Ectodermal cell (in vitro differentiated cells): ENCODE measurements around the gene MGAT5.

ENCODE experiments used
- H3K27ac ChIP-seq: 2 replicates; pipeline ENCODE4 v1.7.0; 2013; ENCODE audit warnings: mild to moderate bottlenecking, low read depth, low read length; ENCODE audit not compliant: insufficient read depth, poor library complexity, severe bottlenecking
- H3K27me3 ChIP-seq: 2 replicates; pipeline ENCODE4 v1.7.0; 2013; ENCODE audit warnings: mild to moderate bottlenecking, low read length; ENCODE audit not compliant: insufficient read depth, control insufficient read depth, poor library complexity, severe bottlenecking
- H3K36me3 ChIP-seq: one replicate; pipeline ENCODE4 v1.7.0; 2013; ENCODE audit warnings: low read length; ENCODE audit not compliant: control insufficient read depth, insufficient read depth
- H3K4me1 ChIP-seq: one replicate; pipeline ENCODE4 v1.7.0; 2013; ENCODE audit warnings: low read length; ENCODE audit not compliant: control insufficient read depth, insufficient read depth
- H3K4me3 ChIP-seq: 2 replicates; pipeline ENCODE4 v1.7.0; 2013; ENCODE audit warnings: low read depth, low read length, control low read depth; ENCODE audit not compliant: insufficient read depth
- H3K9me3 ChIP-seq: 2 replicates; pipeline ENCODE4 v1.7.0; 2013; ENCODE audit warnings: mild to moderate bottlenecking, low read length, moderate library complexity; ENCODE audit not compliant: control insufficient read depth
- WGBS, 2 experiments: methylation state at CpG; one replicate each; pipeline ENCODE4 v1.1.7; 2013; ENCODE audit warnings: missing lambda C conversion rate in 2 of 2; 5-methylcytosine and 5-hydroxymethylcytosine counted together

The MGAT5 gene

DNA sequence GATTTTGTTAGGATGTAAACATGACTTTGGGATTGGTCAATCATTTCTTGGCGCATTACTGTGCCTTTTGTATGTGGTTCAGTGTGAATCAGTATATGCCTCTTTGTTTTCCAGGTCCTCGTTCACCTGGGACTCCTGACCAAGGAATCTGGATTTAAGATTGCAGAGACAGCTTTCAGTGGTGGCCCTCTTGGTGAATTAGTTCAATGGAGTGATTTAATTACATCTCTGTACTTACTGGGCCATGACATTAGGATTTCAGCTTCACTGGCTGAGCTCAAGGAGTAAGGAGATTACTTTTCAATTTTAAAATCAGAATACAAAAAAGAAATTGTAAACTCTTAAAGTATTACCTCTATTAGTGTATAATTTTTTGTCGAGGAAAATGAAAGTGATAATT, 87.6 kb downstream of the MGAT5 start:
- H3K27me3 ChIP-seq = no peaks in the 10 kb centered on the region
- H3K9me3 ChIP-seq = no peaks in the 10 kb centered on the region
- 92 to 95% methylated on average over 2 to 3 of the region's 3 CpGs for WGBS, 2 experiments

DNA sequence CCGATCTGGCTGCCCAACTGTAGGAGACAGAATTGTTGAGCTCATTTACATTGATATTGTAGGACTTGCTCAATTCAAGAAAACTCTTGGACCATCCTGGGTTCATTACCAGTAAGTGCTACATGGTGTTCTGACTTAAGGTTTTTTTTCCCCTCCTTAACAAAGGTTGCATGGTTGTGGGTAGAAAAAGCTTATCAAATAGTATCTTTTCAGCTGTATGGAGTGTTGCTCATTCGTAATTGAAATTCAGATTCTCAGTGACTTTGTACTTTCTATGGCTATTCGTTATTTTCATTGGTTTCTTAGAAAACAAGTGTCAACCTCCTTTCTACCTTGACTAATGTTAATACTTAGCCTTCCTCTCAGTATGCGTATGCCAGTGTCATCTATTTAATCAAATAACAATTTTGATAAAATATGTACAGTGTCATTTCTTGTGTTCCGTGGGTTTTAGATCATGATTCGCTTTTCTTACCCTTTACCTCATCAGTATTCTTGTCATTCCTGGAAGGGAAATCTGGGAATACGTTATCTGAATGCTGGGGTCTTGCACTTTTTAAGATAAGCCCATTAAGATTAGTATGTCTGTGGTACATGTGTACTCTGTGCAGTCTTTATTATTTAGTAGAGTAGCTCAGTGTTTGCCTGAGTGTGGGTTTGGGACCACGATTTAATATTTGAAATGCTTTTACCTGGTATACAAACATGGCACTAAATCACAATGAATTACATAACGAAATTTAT, 91.3 kb downstream of the MGAT5 start:
- 95 to 96% methylated on average over 4 to 9 of the region's 9 CpGs for WGBS, 2 experiments
- Histone ChIP-seq H3K4me3 (no peak overlapping the region), H3K9me3 (no peaks in the 10 kb centered on the region), H3K36me3 (no peaks in the 10 kb centered on the region), H3K27me3 (no peaks in the 10 kb centered on the region), H3K27ac (no peak overlapping the region), H3K4me1 (no peaks in the 10 kb centered on the region)

More for the DNA sequence above, 87.6 kb downstream of the MGAT5 start:
- no peak overlapping the region for H3K4me3 ChIP-seq
- no peaks in the 10 kb centered on the region for H3K36me3 ChIP-seq
- H3K4me1 ChIP-seq = no peaks in the 10 kb centered on the region
- no peak overlapping the region for H3K27ac ChIP-seq

- H3K4me3 ChIP-seq = no peak overlapping the region
- 96 to 98% methylated on average over 4 of the region's 4 CpGs for WGBS, 2 experiments
- H3K27ac ChIP-seq = no peak overlapping the region
Observed at GRCh38 chr2:134346141-134346540, 92.3 kb downstream of the MGAT5 start.

GRCh38 chr2:134347756-134348155, 93.9 kb downstream of the MGAT5 start:
- Histone ChIP-seq H3K4me3 (no peak overlapping the region), H3K9me3 (no peaks in the 10 kb centered on the region), H3K36me3 (no peaks in the 10 kb centered on the region), H3K27me3 (no peaks in the 10 kb centered on the region), H3K4me1 (no peaks in the 10 kb centered on the region), H3K27ac (no peak overlapping the region)
- 37 to 62% methylated on average over 2 to 3 of the region's 3 CpGs for WGBS, 2 experiments

More at GRCh38 chr2:134346141-134346540, 92.3 kb downstream of the MGAT5 start:
- Histone ChIP-seq H3K4me1 (no peaks in the 10 kb centered on the region), H3K36me3 (no peaks in the 10 kb centered on the region), H3K9me3 (no peaks in the 10 kb centered on the region), H3K27me3 (no peaks in the 10 kb centered on the region)

- no peaks in the 10 kb centered on the region for H3K27me3 ChIP-seq
- no peaks in the 10 kb centered on the region for H3K36me3 ChIP-seq
- H3K27ac ChIP-seq = no peak overlapping the region
- 85% methylated on average over 3 to 4 of the region's 4 CpGs for WGBS, 2 experiments
- no peaks in the 10 kb centered on the region for H3K9me3 ChIP-seq
- H3K4me1 ChIP-seq = no peaks in the 10 kb centered on the region
- no peak overlapping the region for H3K4me3 ChIP-seq
Observed at GRCh38 chr2:134348239-134348638, 94.4 kb downstream of the MGAT5 start.

DNA sequence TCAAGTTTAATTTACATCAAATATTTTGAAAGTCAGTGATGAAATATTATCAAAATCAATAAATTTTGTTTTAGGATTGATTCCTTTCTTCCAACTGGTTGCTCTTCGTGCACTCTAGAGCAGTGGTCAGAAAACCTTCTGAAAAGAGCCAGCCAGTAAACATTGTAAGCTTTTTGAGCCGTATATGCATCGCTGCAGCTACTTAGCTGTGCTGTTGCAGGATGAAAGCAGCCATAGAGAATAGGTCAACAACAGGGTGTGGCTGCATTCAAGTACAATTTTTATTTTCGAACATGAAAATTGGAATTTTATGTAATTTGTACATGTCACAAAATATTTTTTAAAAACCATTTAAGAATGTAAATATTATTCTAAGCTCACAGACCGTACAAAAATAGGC, 94.9 kb downstream of the MGAT5 start:
- H3K4me1 ChIP-seq = no peaks in the 10 kb centered on the region
- H3K4me3 ChIP-seq = no peak overlapping the region

DNA sequence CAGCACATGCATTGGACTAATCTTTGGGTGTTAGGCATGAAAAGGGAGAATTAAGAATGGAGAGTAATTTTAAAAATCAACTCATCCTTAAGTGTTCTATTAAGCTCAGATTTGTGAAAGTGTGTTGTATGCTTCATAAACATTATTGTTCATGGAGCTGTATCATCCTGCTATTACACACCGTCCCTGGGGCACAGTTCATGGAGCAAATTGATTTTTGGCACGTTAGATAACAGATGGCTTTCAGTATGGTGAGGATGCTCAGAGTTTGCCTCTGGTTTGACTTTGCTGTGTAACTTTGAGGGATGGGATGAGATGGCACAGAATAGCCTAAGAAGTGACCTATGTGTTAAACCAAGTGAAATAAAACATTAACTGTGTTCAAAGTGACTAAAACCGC, 97.1 kb downstream of the MGAT5 start:
- no peaks in the 10 kb centered on the region for H3K9me3 ChIP-seq
- no peaks in the 10 kb centered on the region for H3K27me3 ChIP-seq
- 58 to 64% methylated on average over 3 of the region's 3 CpGs for WGBS, 2 experiments
- no peaks in the 10 kb centered on the region for H3K36me3 ChIP-seq
- no peak overlapping the region for H3K4me3 ChIP-seq
- H3K4me1 ChIP-seq = no peaks in the 10 kb centered on the region
- H3K27ac ChIP-seq = no peak overlapping the region

More for the DNA sequence above, 94.9 kb downstream of the MGAT5 start:
- 84% methylated on average over 3 to 4 of the region's 5 CpGs for WGBS, 2 experiments
- no peak overlapping the region for H3K27ac ChIP-seq
- no peaks in the 10 kb centered on the region for H3K36me3 ChIP-seq
- no peaks in the 10 kb centered on the region for H3K9me3 ChIP-seq
- no peaks in the 10 kb centered on the region for H3K27me3 ChIP-seq

- Histone ChIP-seq H3K27ac (no peak overlapping the region), H3K27me3 (no peaks in the 10 kb centered on the region), H3K36me3 (no peaks in the 10 kb centered on the region), H3K4me3 (no peak overlapping the region), H3K9me3 (no peaks in the 10 kb centered on the region), H3K4me1 (no peaks in the 10 kb centered on the region)
- WGBS, 2 experiments = 80 to 89% methylated on average over 2 of the region's 2 CpGs
Observed at GRCh38 chr2:134351899-134352298, 98.0 kb downstream of the MGAT5 start.

DNA sequence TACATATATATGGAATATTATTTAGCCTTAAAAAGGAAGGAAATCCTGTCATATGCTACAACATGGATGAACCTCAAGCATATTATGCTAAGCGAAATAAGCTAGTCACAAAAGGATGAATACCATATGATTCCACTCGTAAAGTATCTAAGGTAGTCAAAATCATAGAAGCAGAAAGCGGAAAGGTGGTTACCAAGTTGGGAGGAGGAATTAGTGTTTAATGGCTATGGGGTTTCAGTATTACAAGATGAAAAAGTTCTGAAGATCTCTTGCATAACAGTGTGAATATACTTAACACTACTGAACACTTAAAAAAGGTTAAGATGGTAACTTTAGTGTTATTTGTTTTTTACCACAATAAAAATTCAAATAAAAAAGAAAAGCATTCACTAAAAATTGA, 99.0 kb downstream of the MGAT5 start:
- H3K4me1 ChIP-seq = no peaks in the 10 kb centered on the region
- WGBS, 2 experiments = 92 to 98% methylated on average over 3 of the region's 3 CpGs

GRCh38 chr2:134354611-134355010, 100.7 kb downstream of the MGAT5 start:
- 91 to 96% methylated on average over 3 of the region's 3 CpGs for WGBS, 2 experiments
- no peaks in the 10 kb centered on the region for H3K36me3 ChIP-seq
- no peak overlapping the region for H3K4me3 ChIP-seq
- H3K27me3 ChIP-seq = no peaks in the 10 kb centered on the region
- no peaks in the 10 kb centered on the region for H3K4me1 ChIP-seq
- H3K9me3 ChIP-seq = no peaks in the 10 kb centered on the region
- no peak overlapping the region for H3K27ac ChIP-seq

More for the DNA sequence above, 99.0 kb downstream of the MGAT5 start:
- Histone ChIP-seq H3K27ac (no peak overlapping the region), H3K36me3 (no peaks in the 10 kb centered on the region), H3K27me3 (no peaks in the 10 kb centered on the region), H3K4me3 (no peak overlapping the region), H3K9me3 (no peaks in the 10 kb centered on the region)
